SK-N-SH (cell line): Measurements from ENCODE around the gene ADAMTS2. TPM values are rescaled to one million over a fixed set of nuclear protein-coding genes. Genes with fewer than 3 reads are reported as not detected.

ENCODE experiments used
- CTCF ChIA-PET: fragments of 300-600, 350-600 bp; formaldehyde crosslinking; extraction: SDS; loops from one replicate; lab custom pipeline; 2021; lab: Yijun Ruan, JAX
- POLR2A ChIA-PET: fragments of 350-600 bp; sonication (Branson Sonifier 250); formaldehyde crosslinking; extraction: SDS; loops from one replicate; lab custom pipeline; 2020; ENCODE audit warnings: antibody characterized with exemption, inconsistent platforms; lab: Yijun Ruan, JAX
- DNase-seq: peaks from one replicate; pipeline ENCODE4 v3.0.0; 2012
- H2AFZ ChIP-seq: fragments of 200-600 bp; sonication (generic); 2 replicates; pipeline ENCODE4 v1.8.1; 2016; ENCODE audit warnings: antibody characterized with exemption, mild to moderate bottlenecking, low read depth
- H3F3A ChIP-seq: fragments of 200-600 bp; sonication (generic); replicated peaks from 2 replicates; pipeline ENCODE3; 2016; ENCODE audit warnings: antibody characterized with exemption, mild to moderate bottlenecking; ENCODE audit not compliant: insufficient read depth
- H3K27ac ChIP-seq, 2 experiments: fragments of 200-500 bp in 1 of 2; fragments of 200-600 bp in 1 of 2; sonication (Bioruptor generic) in 1 of 2; sonication (generic), shearing (Covaris generic) in 1 of 2; 2 replicates each; pipeline versions ENCODE4 v1.5.1 to v1.6.1; 2014 to 2016; ENCODE audit warnings: low read depth in 2 of 2, inconsistent platforms in 1 of 2, low read length in 1 of 2, mild to moderate bottlenecking in 1 of 2, mixed read lengths in 1 of 2
- H3K27me3 ChIP-seq: fragments of 200-600 bp; sonication (generic), shearing (Covaris generic); 2 replicates; pipeline ENCODE4 v1.6.1; 2016; ENCODE audit warnings: mixed run types; ENCODE audit not compliant: insufficient read depth
- H3K36me3 ChIP-seq, 2 experiments: fragments of 200-500 bp in 1 of 2; fragments of 200-600 bp in 1 of 2; sonication (Bioruptor generic) in 1 of 2; sonication (generic) in 1 of 2; replicated peaks in 1 of 2; 2 replicates each; pipeline versions ENCODE3 to v1.5.1; 2014 to 2016; ENCODE audit warnings: low read length in 1 of 2, mild to moderate bottlenecking in 1 of 2; ENCODE audit not compliant: insufficient read depth in 2 of 2, control insufficient read depth in 1 of 2
- H3K4me1 ChIP-seq, 2 experiments: fragments of 200-500 bp in 1 of 2; fragments of 200-600 bp in 1 of 2; sonication (Bioruptor generic) in 1 of 2; sonication (generic), shearing (Covaris generic) in 1 of 2; 2 replicates each; pipeline versions ENCODE4 v1.5.1 to v1.6.1; 2014 to 2016; ENCODE audit warnings: low read depth in 1 of 2, low read length in 1 of 2, mixed run types in 1 of 2; ENCODE audit not compliant: insufficient read depth in 2 of 2, control insufficient read depth in 1 of 2
- H3K4me2 ChIP-seq: fragments of 200-600 bp; sonication (generic), shearing (Covaris generic); 2 replicates; pipeline ENCODE4 v1.6.1; 2017; ENCODE audit warnings: mixed run types
- H3K4me3 ChIP-seq, 2 experiments: fragments of 200-500 bp in 1 of 2; fragments of 200-600 bp in 1 of 2; sonication (Bioruptor generic) in 1 of 2; sonication (generic), shearing (Covaris generic) in 1 of 2; 2 replicates each; pipeline versions ENCODE4 v1.5.1 to v1.8.1; 2014 to 2016; ENCODE audit warnings: low read depth in 2 of 2, inconsistent platforms in 1 of 2, low read length in 1 of 2, mild to moderate bottlenecking in 1 of 2, mixed read lengths in 1 of 2, moderate library complexity in 1 of 2
- H3K79me2 ChIP-seq: fragments of 200-600 bp; sonication (generic); 2 replicates; pipeline ENCODE4 v1.8.1; 2017; ENCODE audit warnings: mild to moderate bottlenecking; ENCODE audit not compliant: insufficient read depth
- H3K9ac ChIP-seq: fragments of 200-600 bp; sonication (generic); 2 replicates; pipeline ENCODE4 v1.6.1; 2017; ENCODE audit warnings: mixed run types
- H3K9me2 ChIP-seq: fragments of 200-600 bp; sonication (generic); 2 replicates; pipeline ENCODE4 v1.6.1; 2017; ENCODE audit warnings: mixed run types
- H3K9me3 ChIP-seq: fragments of 200-600 bp; sonication (generic); 2 replicates; pipeline ENCODE4 v1.6.1; 2017; ENCODE audit warnings: mixed run types, mild to moderate bottlenecking, moderate library complexity
- H4K20me1 ChIP-seq: fragments of 200-600 bp; sonication (generic); 2 replicates; pipeline ENCODE4 v1.6.1; 2017; ENCODE audit warnings: mild to moderate bottlenecking, mixed run types; ENCODE audit not compliant: insufficient read depth
- CHD2 ChIP-seq: fragments of 150-350 bp; IDR thresholded peaks from 2 replicates; pipeline ENCODE4 v1.6.1; 2018; ENCODE audit warnings: low read length; ENCODE audit not compliant: partially characterized antibody
- CTCF ChIP-seq: fragments of 200-600 bp; sonication (generic); IDR thresholded peaks from 2 replicates; pipeline ENCODE4 v1.6.1; 2017; ENCODE audit warnings: antibody characterized with exemption, mild to moderate bottlenecking, moderate library complexity
- ELF1 ChIP-seq: IDR thresholded peaks from 2 replicates; pipeline ENCODE4 v1.4.0; 2012
- JUND ChIP-seq: IDR thresholded peaks from 2 replicates; pipeline ENCODE4 v1.4.0; 2012
- MAX ChIP-seq: IDR thresholded peaks from 2 replicates; pipeline ENCODE4 v1.4.0; 2012; ENCODE audit warnings: low read depth
- MEF2A ChIP-seq: IDR thresholded peaks from 2 replicates; pipeline ENCODE4 v1.4.0; 2012; ENCODE audit warnings: low read depth, borderline replicate concordance
- NFIC ChIP-seq: IDR thresholded peaks from 2 replicates; pipeline ENCODE4 v1.4.0; 2012; ENCODE audit warnings: borderline replicate concordance
- POLR2AphosphoS5 ChIP-seq: IDR thresholded peaks from 2 replicates; pipeline ENCODE4 v1.6.1; 2012; ENCODE audit warnings: low read depth, low read length
- RCOR1 ChIP-seq: fragments of 150-350 bp; IDR thresholded peaks from 2 replicates; pipeline ENCODE4 v1.6.1; 2017; ENCODE audit warnings: antibody characterized with exemption, low read length
- REST ChIP-seq: IDR thresholded peaks from 2 replicates; pipeline ENCODE4 v1.6.1; 2012; ENCODE audit warnings: mild to moderate bottlenecking, low read depth, low read length, moderate library complexity
- SIN3A ChIP-seq: IDR thresholded peaks from 2 replicates; pipeline ENCODE4 v1.6.1; 2012; ENCODE audit warnings: low read depth, mild to moderate bottlenecking, low read length, moderate library complexity, borderline replicate concordance
- SMC3 ChIP-seq: IDR thresholded peaks from 2 replicates; pipeline ENCODE4 v1.6.1; 2012; ENCODE audit warnings: low read depth, low read length, improper control_type of control experiment
- TCF12 ChIP-seq: IDR thresholded peaks from 2 replicates; pipeline ENCODE4 v1.4.0; 2012
- USF2 ChIP-seq: fragments of 150-350 bp; IDR thresholded peaks from 2 replicates; pipeline ENCODE4 v1.6.1; 2017; ENCODE audit warnings: antibody characterized with exemption, low read length, low read depth, borderline replicate concordance
- YY1 ChIP-seq: IDR thresholded peaks from 2 replicates; pipeline ENCODE4 v1.4.0; 2012; ENCODE audit warnings: low read depth, mild to moderate bottlenecking
- WGBS: methylation state at CpG from one replicate; pipeline ENCODE4 v1.1.6; 2017; ENCODE audit warnings: low lambda C conversion rate; 5-methylcytosine and 5-hydroxymethylcytosine counted together
- polyA plus RNA-seq, 3 experiments: library from polyadenylated mRNA; depleted of rRNA; stranded (reverse); fragments of >200 nt; gene quantifications; 2 replicates each; pipeline ENCODE4 v1.2.3, GENCODE V29; 2012

ADAMTS2 gene
- polyA plus RNA-seq, 1 of the 3 experiments (the other 2 are of a cell fraction), result 0.12 TPM

GRCh38 chr5:179371681-179372680, 26.7 kb upstream of the ADAMTS2 start:
- H3K9me2 ChIP-seq, result no peaks in the 10 kb centered on the region
- no peak overlapping the region for H3K9ac ChIP-seq
- no peak overlapping the region for H2AFZ ChIP-seq
- peak overlapping the region in 1 of 2 experiments; percentile 68; a peak in 2 of 4 replicates for H3K27ac ChIP-seq
- CTCF ChIA-PET, result interaction anchor here (1.2 to 3.4 kb wide), 3 partner anchors 14 to 33 kb away, joined by 3 to 12 read pairs (median 5); no protein-coding TSS in a partner anchor
- WGBS, result 34% methylated on average over 12 of the region's 14 CpGs
- POLR2A ChIA-PET, result interaction anchor here (0.6 kb wide), 2 partner anchors 12 to 1040 kb away, joined by 3 read pairs; no protein-coding TSS in a partner anchor
- peak; percentile 64 for DNase-seq
- H3K79me2 ChIP-seq, result no peaks in the 10 kb centered on the region
- no peak overlapping the region for H3K4me3 ChIP-seq
- no peaks in the 10 kb centered on the region for H3F3A ChIP-seq
- TF ChIP-seq NFIC, result no peak
- TF ChIP-seq CHD2, result no peak
- TF ChIP-seq REST, result no peak
- no peak for TF ChIP-seq ELF1
- no peak for TF ChIP-seq CTCF
- no peak for TF ChIP-seq SMC3
- TF ChIP-seq YY1, result no peak
- TF ChIP-seq TCF12, result no peak
- TF ChIP-seq USF2, result no peak
- TF ChIP-seq MEF2A, result no peak
- TF ChIP-seq MAX, result no peak
- no peak for TF ChIP-seq POLR2AphosphoS5
- TF ChIP-seq RCOR1, result no peak
- TF ChIP-seq JUND, result no peak
- no peak for TF ChIP-seq SIN3A
- TF ChIP-seq, all 33 proteins: peak for 0
- H3K9me3 ChIP-seq, result no peaks in the 10 kb centered on the region
- H3K4me2 ChIP-seq, result no peak overlapping the region
- H3K4me1 ChIP-seq, result peaks cover 0 to 34% of the 10 kb centered on the region in 2 experiments; a peak in 1 of 4 replicates
- H3K36me3 ChIP-seq, result no peaks in the 10 kb centered on the region
- no peaks in the 10 kb centered on the region for H4K20me1 ChIP-seq
- H3K27me3 ChIP-seq, result no peaks in the 10 kb centered on the region
